ENCODE data around the gene C1orf174.

The C1orf174 gene

GRCh38 chr1:3910857-3911845 lies 11.1 kb upstream of the C1orf174 start:
- peak; percentile 84 for FAIRE-seq
- peak; percentile 94 for DNase-seq (ENCODE audit: insufficient read length, low spot score)
- TF ChIP-seq POU2F2 (IDR thresholded peaks at IDR 0.05; ENCODE audit: low read depth, low read length), result no peak
- no peak for TF ChIP-seq POLR2A (IDR thresholded peaks at IDR 0.05; ENCODE audit: low read depth, low read length)
- no peak for TF ChIP-seq POLR2AphosphoS5 (IDR thresholded peaks at IDR 0.05; ENCODE audit: low read depth, low read length)
- no peak for TF ChIP-seq PAX5 (IDR thresholded peaks at IDR 0.05; ENCODE audit: insufficient read depth, low read length, severe bottlenecking)
- TF ChIP-seq TAF1 (IDR thresholded peaks at IDR 0.05; ENCODE audit: low read depth, low read length), result no peak
- no peak for TF ChIP-seq SPI1 (IDR thresholded peaks at IDR 0.05; ENCODE audit: low read depth, low read length)

DNA sequence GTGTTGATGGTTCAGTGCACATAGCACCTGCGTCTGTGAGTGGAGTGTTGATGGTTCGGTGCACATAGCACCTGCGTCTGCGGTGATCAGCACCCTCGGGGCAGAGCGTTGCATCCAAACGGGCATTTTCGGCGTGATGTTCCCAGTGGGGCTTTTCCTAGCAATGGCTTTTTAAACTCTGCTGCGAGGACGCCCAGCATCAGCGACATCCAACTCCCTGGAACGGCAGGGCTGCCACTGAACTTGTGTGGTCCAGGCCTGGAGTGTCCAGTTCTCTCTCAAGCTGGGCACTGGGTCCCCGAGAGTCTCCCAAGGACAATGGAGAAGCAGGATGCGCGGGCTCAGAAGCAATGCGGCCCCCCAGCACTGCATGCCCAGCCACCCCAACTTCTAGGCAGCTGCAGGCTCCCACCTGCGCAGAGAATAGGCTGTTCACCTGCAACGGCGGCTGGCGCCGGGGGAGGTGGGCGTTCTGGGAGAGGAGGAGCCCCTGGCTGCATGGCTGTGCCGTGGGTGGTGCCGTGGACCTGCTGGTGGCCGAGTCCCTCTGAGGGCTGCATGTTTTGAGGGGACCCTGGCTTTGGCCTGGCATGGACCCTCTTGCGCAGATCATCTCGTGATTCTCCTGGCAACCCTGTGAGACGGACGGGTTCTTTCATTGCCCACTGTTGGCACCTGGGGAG lies 10.1 kb upstream of the C1orf174 start:
- TF ChIP-seq POLR2A (IDR thresholded peaks at IDR 0.05; ENCODE audit: low read depth, low read length), result no peak
- TF ChIP-seq PAX5 (IDR thresholded peaks at IDR 0.05; ENCODE audit: insufficient read depth, low read length, severe bottlenecking), result no peak
- no peak for TF ChIP-seq POU2F2 (IDR thresholded peaks at IDR 0.05; ENCODE audit: low read depth, low read length)
- FAIRE-seq (no peak), DNase-seq (ENCODE audit: insufficient read length, low spot score) (no peak)

DNA sequence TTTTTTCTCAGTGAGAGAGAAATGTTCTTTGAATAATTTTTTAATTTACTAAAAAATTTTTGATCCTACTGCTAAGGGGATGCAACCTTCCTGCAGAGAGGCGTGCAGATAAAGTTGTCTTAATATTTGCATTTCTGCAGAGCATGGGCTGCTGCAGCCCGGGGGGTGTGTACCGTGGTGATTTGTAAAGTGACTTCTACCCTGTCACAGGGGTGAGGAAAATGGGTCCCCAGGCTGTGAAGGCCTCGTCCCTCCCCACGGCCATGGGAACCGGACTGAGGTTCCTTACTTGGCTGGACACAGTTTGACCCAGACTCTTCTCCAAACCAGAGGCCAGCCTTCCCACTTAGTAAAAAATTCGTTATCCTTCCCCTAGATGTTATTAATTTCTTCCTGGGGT lies 9.5 kb upstream of the C1orf174 start:
- FAIRE-seq (no peak), DNase-seq (ENCODE audit: insufficient read length, low spot score) (no peak)
- no peak for TF ChIP-seq POLR2AphosphoS5 (IDR thresholded peaks at IDR 0.05; ENCODE audit: low read depth, low read length)

- no peak for FAIRE-seq
- no peak for DNase-seq (ENCODE audit: insufficient read length, low spot score)
- no peak for TF ChIP-seq PAX5 (IDR thresholded peaks at IDR 0.05; ENCODE audit: insufficient read depth, low read length, severe bottlenecking)
- no peak for TF ChIP-seq TAF1 (IDR thresholded peaks at IDR 0.05; ENCODE audit: low read depth, low read length)
These were observed 8.9 kb upstream of the C1orf174 start for GRCh38 chr1:3908886-3909517.

DNA sequence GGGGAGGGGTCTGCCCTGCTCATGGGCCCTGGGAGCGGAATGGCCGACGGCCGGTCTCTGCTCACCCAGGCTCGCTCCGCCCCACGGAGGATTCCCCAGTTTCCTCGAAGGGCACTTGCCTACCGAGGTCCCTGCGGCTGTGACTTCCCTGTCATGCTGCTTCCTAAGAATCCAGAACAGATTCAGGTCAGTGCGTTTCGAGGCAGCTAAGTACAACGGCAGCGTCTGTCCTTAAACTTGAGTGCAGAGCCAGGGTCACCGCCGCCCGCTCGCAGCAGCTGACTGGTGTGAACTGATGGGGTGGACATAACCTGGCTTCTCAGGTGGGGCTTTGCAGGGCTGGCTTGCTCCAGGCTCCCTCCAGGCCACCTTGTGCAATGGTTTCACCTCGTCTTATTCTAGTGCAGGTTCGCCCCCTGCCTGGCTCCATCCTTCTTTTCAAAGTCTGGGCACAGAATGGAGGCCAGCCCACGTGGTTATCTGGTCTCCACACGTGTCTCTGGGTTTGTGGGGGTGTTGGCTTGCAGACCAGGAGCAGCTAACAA lies 7.6 kb upstream of the C1orf174 start:
- FAIRE-seq (no peak), DNase-seq (ENCODE audit: insufficient read length, low spot score) (no peak)
- no peak for TF ChIP-seq TAF1 (IDR thresholded peaks at IDR 0.05; ENCODE audit: low read depth, low read length)
- no peak for TF ChIP-seq SPI1 (IDR thresholded peaks at IDR 0.05; ENCODE audit: low read depth, low read length)
- no peak for TF ChIP-seq PAX5 (IDR thresholded peaks at IDR 0.05; ENCODE audit: insufficient read depth, low read length, severe bottlenecking)
- TF ChIP-seq POU2F2 (IDR thresholded peaks at IDR 0.05; ENCODE audit: low read depth, low read length), result no peak
- TF ChIP-seq POLR2A (IDR thresholded peaks at IDR 0.05; ENCODE audit: low read depth, low read length), result no peak
- TF ChIP-seq POLR2AphosphoS5 (IDR thresholded peaks at IDR 0.05; ENCODE audit: low read depth, low read length), result no peak

GRCh38 chr1:3907031-3907534 lies 7.0 kb upstream of the C1orf174 start:
- DNase-seq (ENCODE audit: insufficient read length, low spot score) (no peak), FAIRE-seq (no peak)
- TF ChIP-seq POLR2A (IDR thresholded peaks at IDR 0.05; ENCODE audit: low read depth, low read length), result no peak
- no peak for TF ChIP-seq TAF1 (IDR thresholded peaks at IDR 0.05; ENCODE audit: low read depth, low read length)
- TF ChIP-seq PAX5 (IDR thresholded peaks at IDR 0.05; ENCODE audit: insufficient read depth, low read length, severe bottlenecking), result no peak
- TF ChIP-seq POU2F2 (IDR thresholded peaks at IDR 0.05; ENCODE audit: low read depth, low read length), result no peak
- TF ChIP-seq SPI1 (IDR thresholded peaks at IDR 0.05; ENCODE audit: low read depth, low read length), result no peak

GRCh38 chr1:3906672-3907020 lies 6.6 kb upstream of the C1orf174 start:
- DNase-seq (ENCODE audit: insufficient read length, low spot score) (no peak), FAIRE-seq (no peak)
- TF ChIP-seq POU2F2 (IDR thresholded peaks at IDR 0.05; ENCODE audit: low read depth, low read length) (no peak), SPI1 (IDR thresholded peaks at IDR 0.05; ENCODE audit: low read depth, low read length) (no peak), TAF1 (IDR thresholded peaks at IDR 0.05; ENCODE audit: low read depth, low read length) (no peak), PAX5 (IDR thresholded peaks at IDR 0.05; ENCODE audit: insufficient read depth, low read length, severe bottlenecking) (no peak), POLR2AphosphoS5 (IDR thresholded peaks at IDR 0.05; ENCODE audit: low read depth, low read length) (no peak), POLR2A (IDR thresholded peaks at IDR 0.05; ENCODE audit: low read depth, low read length) (no peak)

GRCh38 chr1:3905953-3906671 lies 6.0 kb upstream of the C1orf174 start:
- TF ChIP-seq PAX5 (IDR thresholded peaks at IDR 0.05; ENCODE audit: insufficient read depth, low read length, severe bottlenecking) (no peak), TAF1 (IDR thresholded peaks at IDR 0.05; ENCODE audit: low read depth, low read length) (no peak), POLR2A (IDR thresholded peaks at IDR 0.05; ENCODE audit: low read depth, low read length) (no peak), SPI1 (IDR thresholded peaks at IDR 0.05; ENCODE audit: low read depth, low read length) (no peak), POU2F2 (IDR thresholded peaks at IDR 0.05; ENCODE audit: low read depth, low read length) (no peak), POLR2AphosphoS5 (IDR thresholded peaks at IDR 0.05; ENCODE audit: low read depth, low read length) (no peak)
- no peak for FAIRE-seq

More at GRCh38 chr1:3905953-3906671, 6.0 kb upstream of the C1orf174 start:
- no peak for DNase-seq (ENCODE audit: insufficient read length, low spot score)
